ENCODE measurements around the gene CFAP210. TPM values are rescaled to one million over a fixed set of nuclear protein-coding genes. Genes with fewer than 3 reads are reported as not detected.

Gene CFAP210
- total and polyA plus RNA-seq, 4 donors, result 0.02 to 0.42 (median 0.21) TPM

DNA sequence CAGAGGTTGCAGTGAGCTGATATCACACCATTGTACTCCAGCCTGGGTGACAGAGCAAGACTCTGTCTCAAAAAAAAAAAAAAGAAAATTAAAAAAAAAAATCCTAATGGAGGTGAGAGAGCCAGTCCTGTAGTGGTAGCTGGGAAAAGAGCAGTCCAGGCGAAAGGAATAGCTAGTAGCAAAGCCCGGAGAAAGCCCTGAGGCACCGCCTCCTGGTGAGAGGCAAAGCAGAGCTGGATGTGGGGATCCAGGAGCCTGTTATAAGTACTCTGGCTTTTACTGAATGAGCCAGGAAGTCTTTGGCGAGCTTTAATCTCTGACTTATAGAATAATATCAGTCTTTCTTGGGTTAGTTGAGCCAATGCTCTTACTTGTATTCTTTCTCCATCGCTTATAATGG lies 32.9 kb upstream of the CFAP210 start:
- no peak for DNase-seq (ENCODE audit: low spot score)
- WGBS, result 96% methylated on average over 5 of the region's 5 CpGs
- TF ChIP-seq, protein P1, sequence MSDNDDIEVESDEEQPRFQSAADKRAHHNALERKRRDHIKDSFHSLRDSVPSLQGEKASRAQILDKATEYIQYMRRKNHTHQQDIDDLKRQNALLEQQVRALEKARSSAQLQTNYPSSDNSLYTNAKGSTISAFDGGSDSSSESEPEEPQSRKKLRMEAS (IDR thresholded peaks at IDR 0.05), result no peak
- no peak for TF ChIP-seq FOXA1 (IDR thresholded peaks at IDR 0.05)
- TF ChIP-seq RAD21 (IDR thresholded peaks at IDR 0.05), result no peak
- TF ChIP-seq, protein P2, sequence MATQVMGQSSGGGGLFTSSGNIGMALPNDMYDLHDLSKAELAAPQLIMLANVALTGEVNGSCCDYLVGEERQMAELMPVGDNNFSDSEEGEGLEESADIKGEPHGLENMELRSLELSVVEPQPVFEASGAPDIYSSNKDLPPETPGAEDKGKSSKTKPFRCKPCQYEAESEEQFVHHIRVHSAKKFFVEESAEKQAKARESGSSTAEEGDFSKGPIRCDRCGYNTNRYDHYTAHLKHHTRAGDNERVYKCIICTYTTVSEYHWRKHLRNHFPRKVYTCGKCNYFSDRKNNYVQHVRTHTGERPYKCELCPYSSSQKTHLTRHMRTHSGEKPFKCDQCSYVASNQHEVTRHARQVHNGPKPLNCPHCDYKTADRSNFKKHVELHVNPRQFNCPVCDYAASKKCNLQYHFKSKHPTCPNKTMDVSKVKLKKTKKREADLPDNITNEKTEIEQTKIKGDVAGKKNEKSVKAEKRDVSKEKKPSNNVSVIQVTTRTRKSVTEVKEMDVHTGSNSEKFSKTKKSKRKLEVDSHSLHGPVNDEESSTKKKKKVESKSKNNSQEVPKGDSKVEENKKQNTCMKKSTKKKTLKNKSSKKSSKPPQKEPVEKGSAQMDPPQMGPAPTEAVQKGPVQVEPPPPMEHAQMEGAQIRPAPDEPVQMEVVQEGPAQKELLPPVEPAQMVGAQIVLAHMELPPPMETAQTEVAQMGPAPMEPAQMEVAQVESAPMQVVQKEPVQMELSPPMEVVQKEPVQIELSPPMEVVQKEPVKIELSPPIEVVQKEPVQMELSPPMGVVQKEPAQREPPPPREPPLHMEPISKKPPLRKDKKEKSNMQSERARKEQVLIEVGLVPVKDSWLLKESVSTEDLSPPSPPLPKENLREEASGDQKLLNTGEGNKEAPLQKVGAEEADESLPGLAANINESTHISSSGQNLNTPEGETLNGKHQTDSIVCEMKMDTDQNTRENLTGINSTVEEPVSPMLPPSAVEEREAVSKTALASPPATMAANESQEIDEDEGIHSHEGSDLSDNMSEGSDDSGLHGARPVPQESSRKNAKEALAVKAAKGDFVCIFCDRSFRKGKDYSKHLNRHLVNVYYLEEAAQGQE (IDR thresholded peaks at IDR 0.05), result no peak
- TF ChIP-seq HNF4G (IDR thresholded peaks at IDR 0.05), result no peak
- no peak for TF ChIP-seq EGR1 (IDR thresholded peaks at IDR 0.05; ENCODE audit: low read depth in 2 of 2)
- TF ChIP-seq NR2F2 (IDR thresholded peaks at IDR 0.05), result no peak
- TF ChIP-seq YY1 (IDR thresholded peaks at IDR 0.05), result no peak
- TF ChIP-seq RXRA (IDR thresholded peaks at IDR 0.05), result no peak
- TF ChIP-seq SP1 (IDR thresholded peaks at IDR 0.05), result no peak
- TF ChIP-seq, protein P3, sequence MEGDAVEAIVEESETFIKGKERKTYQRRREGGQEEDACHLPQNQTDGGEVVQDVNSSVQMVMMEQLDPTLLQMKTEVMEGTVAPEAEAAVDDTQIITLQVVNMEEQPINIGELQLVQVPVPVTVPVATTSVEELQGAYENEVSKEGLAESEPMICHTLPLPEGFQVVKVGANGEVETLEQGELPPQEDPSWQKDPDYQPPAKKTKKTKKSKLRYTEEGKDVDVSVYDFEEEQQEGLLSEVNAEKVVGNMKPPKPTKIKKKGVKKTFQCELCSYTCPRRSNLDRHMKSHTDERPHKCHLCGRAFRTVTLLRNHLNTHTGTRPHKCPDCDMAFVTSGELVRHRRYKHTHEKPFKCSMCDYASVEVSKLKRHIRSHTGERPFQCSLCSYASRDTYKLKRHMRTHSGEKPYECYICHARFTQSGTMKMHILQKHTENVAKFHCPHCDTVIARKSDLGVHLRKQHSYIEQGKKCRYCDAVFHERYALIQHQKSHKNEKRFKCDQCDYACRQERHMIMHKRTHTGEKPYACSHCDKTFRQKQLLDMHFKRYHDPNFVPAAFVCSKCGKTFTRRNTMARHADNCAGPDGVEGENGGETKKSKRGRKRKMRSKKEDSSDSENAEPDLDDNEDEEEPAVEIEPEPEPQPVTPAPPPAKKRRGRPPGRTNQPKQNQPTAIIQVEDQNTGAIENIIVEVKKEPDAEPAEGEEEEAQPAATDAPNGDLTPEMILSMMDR (IDR thresholded peaks at IDR 0.05; ENCODE audit: low read depth, low read length, missing input control), result no peak
- TF ChIP-seq, protein P4, sequence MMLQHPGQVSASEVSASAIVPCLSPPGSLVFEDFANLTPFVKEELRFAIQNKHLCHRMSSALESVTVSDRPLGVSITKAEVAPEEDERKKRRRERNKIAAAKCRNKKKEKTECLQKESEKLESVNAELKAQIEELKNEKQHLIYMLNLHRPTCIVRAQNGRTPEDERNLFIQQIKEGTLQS (IDR thresholded peaks at IDR 0.05), result no peak
- no peak for TF ChIP-seq FOXA2 (IDR thresholded peaks at IDR 0.05)
- TF ChIP-seq JUND (IDR thresholded peaks at IDR 0.05), result no peak
- TF ChIP-seq, protein P5, sequence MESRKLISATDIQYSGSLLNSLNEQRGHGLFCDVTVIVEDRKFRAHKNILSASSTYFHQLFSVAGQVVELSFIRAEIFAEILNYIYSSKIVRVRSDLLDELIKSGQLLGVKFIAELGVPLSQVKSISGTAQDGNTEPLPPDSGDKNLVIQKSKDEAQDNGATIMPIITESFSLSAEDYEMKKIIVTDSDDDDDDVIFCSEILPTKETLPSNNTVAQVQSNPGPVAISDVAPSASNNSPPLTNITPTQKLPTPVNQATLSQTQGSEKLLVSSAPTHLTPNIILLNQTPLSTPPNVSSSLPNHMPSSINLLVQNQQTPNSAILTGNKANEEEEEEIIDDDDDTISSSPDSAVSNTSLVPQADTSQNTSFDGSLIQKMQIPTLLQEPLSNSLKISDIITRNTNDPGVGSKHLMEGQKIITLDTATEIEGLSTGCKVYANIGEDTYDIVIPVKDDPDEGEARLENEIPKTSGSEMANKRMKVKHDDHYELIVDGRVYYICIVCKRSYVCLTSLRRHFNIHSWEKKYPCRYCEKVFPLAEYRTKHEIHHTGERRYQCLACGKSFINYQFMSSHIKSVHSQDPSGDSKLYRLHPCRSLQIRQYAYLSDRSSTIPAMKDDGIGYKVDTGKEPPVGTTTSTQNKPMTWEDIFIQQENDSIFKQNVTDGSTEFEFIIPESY (IDR thresholded peaks at IDR 0.05), result no peak
- no peak for TF ChIP-seq GABPA (IDR thresholded peaks at IDR 0.05 in 1 of 2, conservative IDR thresholded peaks at IDR 0.05 in 1 of 2)
- TF ChIP-seq HNF4A (conservative IDR thresholded peaks at IDR 0.05), result no peak
- no peak for TF ChIP-seq TAF1 (conservative IDR thresholded peaks at IDR 0.05)
- no peak overlapping the region for H3K4me3 ChIP-seq (ENCODE audit: low read depth in 1 of 3, low read length in 3 of 3)
- no peak overlapping the region for H3K9ac ChIP-seq (ENCODE audit: low read depth in 1 of 2, low read length in 2 of 2)
- H3K36me3 ChIP-seq (ENCODE audit: control insufficient read depth in 4 of 4, insufficient read depth in 3 of 4, low read depth in 1 of 4, low read length in 3 of 4), result no peaks in the 10 kb centered on the region
- H3K9me3 ChIP-seq (ENCODE audit: control insufficient read depth in 4 of 4, low read length in 3 of 4), result no peaks in the 10 kb centered on the region
- H3K27me3 ChIP-seq (ENCODE audit: control insufficient read depth in 4 of 4, insufficient read depth in 4 of 4, low read length in 3 of 4), result no peaks in the 10 kb centered on the region
- no peak overlapping the region for H3K27ac ChIP-seq (ENCODE audit: low read depth in 1 of 2, low read length in 2 of 2)
- no peaks in the 10 kb centered on the region for H3K4me1 ChIP-seq (ENCODE audit: control insufficient read depth in 4 of 4, insufficient read depth in 4 of 4, low read length in 3 of 4)
